Parathyroid adenoma (tissue), 2 donors: ENCODE measurements around the gene FAM174B.

Experiments
- H2AFZ ChIP-seq: fragments of 300-600 bp; sonication (generic); one replicate; pipeline ENCODE4 v1.7.0; 2017; ENCODE audit warnings: antibody characterized with exemption, mild to moderate bottlenecking
- H3K27ac ChIP-seq: fragments of 300-600 bp; sonication (generic); one replicate; pipeline ENCODE4 v1.7.0; 2017
- H3K27me3 ChIP-seq: fragments of 300-600 bp; sonication (generic); one replicate; pipeline ENCODE4 v1.7.0; 2017; ENCODE audit warnings: low read length; ENCODE audit not compliant: control insufficient read depth, insufficient read depth
- H3K36me3 ChIP-seq: fragments of 300-600 bp; sonication (generic); one replicate; pipeline ENCODE4 v1.7.0; 2017; ENCODE audit warnings: low read length; ENCODE audit not compliant: control insufficient read depth, insufficient read depth
- H3K4me1 ChIP-seq: fragments of 300-600 bp; sonication (generic); one replicate; pipeline ENCODE4 v1.7.0; 2017; ENCODE audit warnings: control low read depth
- H3K4me2 ChIP-seq: fragments of 300-600 bp; sonication (generic); one replicate; pipeline ENCODE4 v1.7.0; 2017; ENCODE audit warnings: low read length
- H3K4me3 ChIP-seq: fragments of 300-600 bp; sonication (generic); one replicate; pipeline ENCODE4 v1.7.0; 2017; ENCODE audit warnings: low read depth, low read length
- H3K79me2 ChIP-seq: fragments of 300-600 bp; sonication (generic); one replicate; pipeline ENCODE4 v1.7.0; 2017; ENCODE audit warnings: control low read depth
- H3K9ac ChIP-seq: fragments of 300-600 bp; sonication (generic); one replicate; pipeline ENCODE4 v1.7.0; 2017; ENCODE audit warnings: mild to moderate bottlenecking
- H3K9me3 ChIP-seq: fragments of 300-600 bp; sonication (generic); one replicate; pipeline ENCODE4 v1.7.0; 2017; ENCODE audit warnings: low read length; ENCODE audit not compliant: control insufficient read depth
- TF ChIP-seq, protein P1 (sequence below): fragments of 300-600 bp; sonication (generic); IDR thresholded peaks from one replicate; pipeline ENCODE4 v1.7.0; 2017; ENCODE audit warnings: antibody characterized with exemption, mild to moderate bottlenecking
- donor health status: primary hyperparathyroidism.

Gene FAM174B

DNA sequence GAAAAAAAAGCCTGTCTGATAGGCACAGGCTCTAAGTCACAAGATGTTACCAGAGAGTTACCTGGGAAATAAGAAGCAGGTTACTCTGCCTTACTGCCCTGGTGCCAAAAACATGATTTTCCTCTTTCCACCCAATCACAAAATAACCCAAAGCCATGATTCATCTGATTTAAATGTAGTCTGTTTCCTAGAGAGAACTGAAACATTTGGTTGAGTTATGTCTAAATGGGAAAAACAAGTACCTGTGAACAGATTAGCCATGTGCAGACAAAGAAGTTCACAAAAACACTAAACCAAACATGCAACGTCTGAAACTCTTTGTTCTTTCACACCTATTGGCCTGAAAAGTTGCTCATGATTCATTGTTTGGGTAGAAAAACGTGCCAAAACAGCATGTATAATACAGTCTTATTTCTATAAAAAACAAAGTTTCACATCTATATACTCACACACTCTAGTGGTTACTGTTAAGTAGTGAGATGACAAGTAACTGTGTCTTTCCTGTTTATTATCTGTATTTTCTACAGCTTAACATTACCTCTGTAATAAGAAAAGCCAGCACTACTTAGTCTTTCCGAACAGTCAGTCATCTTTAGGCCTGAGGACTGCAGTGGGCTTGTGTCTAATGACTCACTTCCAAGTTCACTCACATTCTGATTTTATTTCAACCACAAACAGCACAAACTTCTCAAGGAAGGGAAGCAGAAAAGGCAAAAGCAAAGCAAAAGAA, 30.2 kb downstream of the FAM174B start:
- Histone ChIP-seq H3K79me2 (no peaks in the 10 kb centered on the region), H3K4me2 (no peak overlapping the region), H3K9ac (no peak overlapping the region), H3K4me3 (no peak overlapping the region), H3K27ac (no peak overlapping the region), H3K36me3 (no peaks in the 10 kb centered on the region), H3K4me1 (no peaks in the 10 kb centered on the region), H2AFZ (no peak overlapping the region), H3K27me3 (no peaks in the 10 kb centered on the region), H3K9me3 (no peaks in the 10 kb centered on the region)
- TF ChIP-seq, protein P1, sequence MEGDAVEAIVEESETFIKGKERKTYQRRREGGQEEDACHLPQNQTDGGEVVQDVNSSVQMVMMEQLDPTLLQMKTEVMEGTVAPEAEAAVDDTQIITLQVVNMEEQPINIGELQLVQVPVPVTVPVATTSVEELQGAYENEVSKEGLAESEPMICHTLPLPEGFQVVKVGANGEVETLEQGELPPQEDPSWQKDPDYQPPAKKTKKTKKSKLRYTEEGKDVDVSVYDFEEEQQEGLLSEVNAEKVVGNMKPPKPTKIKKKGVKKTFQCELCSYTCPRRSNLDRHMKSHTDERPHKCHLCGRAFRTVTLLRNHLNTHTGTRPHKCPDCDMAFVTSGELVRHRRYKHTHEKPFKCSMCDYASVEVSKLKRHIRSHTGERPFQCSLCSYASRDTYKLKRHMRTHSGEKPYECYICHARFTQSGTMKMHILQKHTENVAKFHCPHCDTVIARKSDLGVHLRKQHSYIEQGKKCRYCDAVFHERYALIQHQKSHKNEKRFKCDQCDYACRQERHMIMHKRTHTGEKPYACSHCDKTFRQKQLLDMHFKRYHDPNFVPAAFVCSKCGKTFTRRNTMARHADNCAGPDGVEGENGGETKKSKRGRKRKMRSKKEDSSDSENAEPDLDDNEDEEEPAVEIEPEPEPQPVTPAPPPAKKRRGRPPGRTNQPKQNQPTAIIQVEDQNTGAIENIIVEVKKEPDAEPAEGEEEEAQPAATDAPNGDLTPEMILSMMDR = no peak

DNA sequence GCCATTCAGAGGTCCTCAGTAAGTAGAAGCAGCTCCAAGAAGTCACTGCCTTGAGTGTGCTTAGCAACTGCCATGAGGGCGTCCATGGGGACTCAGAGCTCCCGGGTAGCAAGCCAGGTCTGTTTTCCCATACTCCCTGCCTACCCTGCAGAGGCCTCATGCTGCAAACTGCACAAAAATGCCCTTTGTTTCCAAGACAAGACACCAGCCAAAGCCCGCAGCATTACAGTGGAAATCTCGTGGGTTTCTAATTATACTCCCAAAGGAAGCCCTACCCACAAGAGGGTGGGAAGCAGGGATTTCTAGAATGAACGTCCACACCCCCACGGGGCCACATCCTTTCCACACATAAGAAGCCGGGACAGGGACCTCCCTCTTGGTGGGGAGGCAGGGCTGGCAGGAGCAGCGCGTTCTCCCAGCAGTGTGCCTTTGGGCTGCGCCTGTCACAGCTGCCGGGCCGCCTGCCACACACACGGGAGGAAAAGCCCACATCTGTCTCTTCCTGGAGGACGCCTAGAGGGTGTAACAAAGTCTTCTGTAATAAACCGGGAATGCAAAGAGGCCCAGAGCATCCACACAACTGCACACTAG, 31.1 kb downstream of the FAM174B start:
- H3K36me3 ChIP-seq = no peaks in the 10 kb centered on the region

DNA sequence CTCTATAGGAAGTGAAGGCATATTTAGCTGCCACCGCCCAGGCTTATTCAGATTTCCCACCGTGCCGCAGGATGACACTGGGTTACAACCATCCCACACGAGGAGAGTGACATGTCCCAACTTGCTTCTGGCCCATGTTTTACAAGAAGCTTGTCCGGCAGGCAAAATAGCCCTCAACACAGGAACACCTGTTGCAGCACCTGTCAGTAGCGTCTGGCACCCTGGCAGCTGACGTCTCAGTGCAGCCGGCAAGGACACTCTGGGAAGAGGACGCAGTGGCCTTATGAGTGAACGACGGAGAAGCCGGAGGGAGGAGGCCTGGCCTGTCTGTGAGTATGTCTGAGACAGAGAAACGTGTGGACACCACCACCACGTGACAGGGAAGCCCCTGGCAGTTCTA, 32.1 kb downstream of the FAM174B start:
- H3K27ac ChIP-seq = no peak overlapping the region
- H2AFZ ChIP-seq = no peak overlapping the region
- H3K4me3 ChIP-seq = no peak overlapping the region
- TF ChIP-seq, protein P1 = no peak
- H3K9me3 ChIP-seq = no peaks in the 10 kb centered on the region
- H3K36me3 ChIP-seq = no peaks in the 10 kb centered on the region
- no peaks in the 10 kb centered on the region for H3K79me2 ChIP-seq
- H3K4me1 ChIP-seq = no peaks in the 10 kb centered on the region
- H3K4me2 ChIP-seq = no peak overlapping the region
- no peaks in the 10 kb centered on the region for H3K27me3 ChIP-seq
- H3K9ac ChIP-seq = no peak overlapping the region

More for the DNA sequence above, 31.1 kb downstream of the FAM174B start:
- Histone ChIP-seq H3K4me2 (no peak overlapping the region), H2AFZ (no peak overlapping the region), H3K27me3 (no peaks in the 10 kb centered on the region), H3K27ac (no peak overlapping the region), H3K4me1 (no peaks in the 10 kb centered on the region), H3K9me3 (no peaks in the 10 kb centered on the region), H3K79me2 (no peaks in the 10 kb centered on the region), H3K9ac (no peak overlapping the region), H3K4me3 (no peak overlapping the region)
- TF ChIP-seq, protein P1 = no peak

DNA sequence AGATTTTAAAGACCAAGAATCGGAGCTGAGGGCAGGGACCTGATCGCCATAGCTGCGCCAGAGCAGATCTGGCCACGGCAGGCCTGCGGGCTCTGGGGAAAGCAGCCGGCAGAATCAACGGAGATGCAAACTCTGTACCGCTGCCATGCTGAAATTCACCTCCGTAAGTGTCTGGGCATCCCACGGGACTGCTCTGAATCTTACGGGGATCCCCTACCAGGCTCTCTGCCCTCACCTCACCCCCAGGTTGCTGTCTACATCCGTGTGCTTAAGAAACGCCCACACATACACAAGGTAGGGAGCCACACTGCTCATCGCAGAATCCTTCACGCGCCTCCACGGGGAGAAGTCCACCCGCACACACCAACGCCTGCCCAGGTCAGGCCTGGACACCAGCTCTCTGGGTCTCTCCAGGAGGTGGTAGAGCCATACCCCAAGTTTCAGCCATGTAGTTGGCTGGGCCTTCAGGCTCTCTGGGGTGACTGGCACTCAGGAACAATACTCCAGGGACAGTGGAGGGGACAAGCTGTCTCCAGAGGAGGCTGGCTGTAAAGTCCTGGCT, 33.5 kb downstream of the FAM174B start:
- Histone ChIP-seq H3K4me1 (no peaks in the 10 kb centered on the region), H3K27ac (no peak overlapping the region), H3K36me3 (no peaks in the 10 kb centered on the region)

More for the DNA sequence above, 33.5 kb downstream of the FAM174B start:
- H3K4me2 ChIP-seq = no peak overlapping the region
- no peaks in the 10 kb centered on the region for H3K27me3 ChIP-seq
- TF ChIP-seq, protein P1 = no peak
- H3K9me3 ChIP-seq = no peaks in the 10 kb centered on the region
- H2AFZ ChIP-seq = no peak overlapping the region
- H3K4me3 ChIP-seq = no peak overlapping the region
- no peaks in the 10 kb centered on the region for H3K79me2 ChIP-seq
- H3K9ac ChIP-seq = no peak overlapping the region
